Measurements from ENCODE around the gene ST7. TPM values are rescaled to one million over a fixed set of nuclear protein-coding genes. Genes with fewer than 3 reads are reported as not detected.

The ST7 gene
- total RNA-seq, 1 experiment from 2014 or later, result 38.2 TPM

DNA sequence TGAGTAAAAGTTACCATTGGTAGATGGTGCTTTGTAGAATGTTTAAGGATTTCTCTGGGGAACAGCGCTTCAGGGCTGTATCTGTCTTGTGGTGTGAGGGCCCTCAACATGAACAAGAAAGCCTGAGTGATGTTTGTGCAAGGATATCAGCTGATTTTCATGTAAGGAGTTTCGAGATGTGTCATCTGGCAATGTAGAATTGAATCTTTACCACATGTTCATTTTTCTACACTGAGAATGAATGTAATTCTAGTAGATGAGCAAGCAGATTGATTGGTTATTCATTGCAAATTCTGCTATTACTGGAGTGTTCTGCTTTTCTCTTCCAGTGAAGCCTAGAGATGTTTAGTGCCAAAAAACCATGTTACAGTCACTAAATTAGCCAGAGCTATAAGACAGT lies 87.7 kb downstream of the ST7 start:
- peaks cover 10% of the 10 kb centered on the region for H3K4me1 Mint-ChIP-seq (ENCODE audit: low read depth, unreplicated experiment)
- no peak overlapping the region for H3K4me3 Mint-ChIP-seq (ENCODE audit: unreplicated experiment)
- Histone ChIP-seq H3K4me1 (no peaks in the 10 kb centered on the region), H3K27me3 (replicated peaks; ENCODE audit: control insufficient read depth, insufficient read depth, low read length) (no peaks in the 10 kb centered on the region), H3K4me3 (ENCODE audit: low read depth, low read length) (no peak overlapping the region), H3K9me3 (no peaks in the 10 kb centered on the region), H3K36me3 (ENCODE audit: control insufficient read depth, insufficient read depth, low read length) (no peaks in the 10 kb centered on the region)
- BruUV-seq (replicated peaks), result no TSS peak
- no peak overlapping the region for H3K27ac Mint-ChIP-seq (ENCODE audit: unreplicated experiment)
- intact Hi-C loops (cut with micrococcal nuclease; ENCODE audit: unreplicated experiment), result no loop called here
- H3K27me3 Mint-ChIP-seq (ENCODE audit: insufficient read depth, unreplicated experiment), result no peaks in the 10 kb centered on the region
- ChIA-PET POLR2A (no interaction called here), CTCF (no interaction called here)
- H3K36me3 Mint-ChIP-seq (ENCODE audit: insufficient read depth, unreplicated experiment), result no peaks in the 10 kb centered on the region
- no peak for DNase-seq
- no peak for TF ChIP-seq CTCF (IDR thresholded peaks at IDR 0.05; ENCODE audit: insufficient read depth in 1 of 2, low read depth in 1 of 2, low read length in 1 of 2, severe bottlenecking in 1 of 2, unreplicated experiment in 1 of 2)
- no peaks in the 10 kb centered on the region for H3K9me3 Mint-ChIP-seq (ENCODE audit: unreplicated experiment)

DNA sequence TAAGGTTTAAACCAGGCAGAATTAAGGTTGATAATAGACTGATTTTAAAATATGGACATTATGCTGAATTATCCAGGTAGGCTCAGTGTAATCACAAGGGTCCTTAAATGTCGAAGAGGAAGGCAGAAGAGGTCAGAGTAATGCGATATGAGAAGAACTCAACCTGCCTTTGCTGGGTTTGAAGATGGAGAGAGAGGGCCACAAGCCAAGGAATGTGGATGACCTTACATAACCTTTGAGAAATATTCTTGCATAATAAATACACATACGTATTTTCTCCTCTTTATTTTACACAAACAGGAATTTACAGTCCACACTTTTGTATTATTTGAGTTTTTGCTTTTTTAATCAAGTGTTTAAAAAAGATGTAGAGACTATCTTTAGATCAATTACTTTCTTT lies 88.5 kb downstream of the ST7 start:
- Mint-ChIP-seq H3K36me3 (ENCODE audit: insufficient read depth, unreplicated experiment) (no peaks in the 10 kb centered on the region), H3K4me3 (ENCODE audit: unreplicated experiment) (no peak overlapping the region), H3K4me1 (ENCODE audit: low read depth, unreplicated experiment) (peaks cover 10% of the 10 kb centered on the region), H3K9me3 (ENCODE audit: unreplicated experiment) (no peaks in the 10 kb centered on the region), H3K27ac (ENCODE audit: unreplicated experiment) (no peak overlapping the region), H3K27me3 (ENCODE audit: insufficient read depth, unreplicated experiment) (no peaks in the 10 kb centered on the region)
- no peak for DNase-seq
- ChIA-PET CTCF (no interaction called here), POLR2A (no interaction called here)
- intact Hi-C loops (cut with micrococcal nuclease; ENCODE audit: unreplicated experiment), result no loop called here
- no peak for TF ChIP-seq CTCF (IDR thresholded peaks at IDR 0.05; ENCODE audit: insufficient read depth in 1 of 2, low read depth in 1 of 2, low read length in 1 of 2, severe bottlenecking in 1 of 2, unreplicated experiment in 1 of 2)
- no peak overlapping the region for H3K4me3 ChIP-seq (ENCODE audit: low read depth, low read length)
- no peaks in the 10 kb centered on the region for H3K27me3 ChIP-seq (replicated peaks; ENCODE audit: control insufficient read depth, insufficient read depth, low read length)
- H3K36me3 ChIP-seq (ENCODE audit: control insufficient read depth, insufficient read depth, low read length), result no peaks in the 10 kb centered on the region
- H3K9me3 ChIP-seq, result no peaks in the 10 kb centered on the region
- BruUV-seq (replicated peaks), result no TSS peak
- H3K4me1 ChIP-seq, result no peaks in the 10 kb centered on the region

GRCh38 chr7:117043108-117043825 lies 90.0 kb downstream of the ST7 start:
- no peak for DNase-seq
- H3K27me3 Mint-ChIP-seq (ENCODE audit: insufficient read depth, unreplicated experiment), result no peaks in the 10 kb centered on the region

More at GRCh38 chr7:117043108-117043825, 90.0 kb downstream of the ST7 start:
- Mint-ChIP-seq H3K9me3 (ENCODE audit: unreplicated experiment) (no peaks in the 10 kb centered on the region), H3K4me3 (ENCODE audit: unreplicated experiment) (no peak overlapping the region), H3K4me1 (ENCODE audit: low read depth, unreplicated experiment) (peaks cover 10% of the 10 kb centered on the region), H3K36me3 (ENCODE audit: insufficient read depth, unreplicated experiment) (no peaks in the 10 kb centered on the region), H3K27ac (ENCODE audit: unreplicated experiment) (no peak overlapping the region)
- POLR2A ChIA-PET, result no interaction called here
- H3K27me3 ChIP-seq (replicated peaks; ENCODE audit: control insufficient read depth, insufficient read depth, low read length), result no peaks in the 10 kb centered on the region
- no peaks in the 10 kb centered on the region for H3K36me3 ChIP-seq (ENCODE audit: control insufficient read depth, insufficient read depth, low read length)
- H3K9me3 ChIP-seq, result no peaks in the 10 kb centered on the region
- intact Hi-C loops (cut with micrococcal nuclease; ENCODE audit: unreplicated experiment), result no loop called here
- CTCF ChIA-PET, result no interaction called here
- H3K4me3 ChIP-seq (ENCODE audit: low read depth, low read length), result no peak overlapping the region
- BruUV-seq (replicated peaks), result no TSS peak
- no peaks in the 10 kb centered on the region for H3K4me1 ChIP-seq
- TF ChIP-seq CTCF (IDR thresholded peaks at IDR 0.05; ENCODE audit: insufficient read depth in 1 of 2, low read depth in 1 of 2, low read length in 1 of 2, severe bottlenecking in 1 of 2, unreplicated experiment in 1 of 2), result no peak
